ENCODE measurements around the gene IFNA7. TPM values are rescaled to one million over a fixed set of nuclear protein-coding genes. Genes with fewer than 3 reads are reported as not detected.
"Not testable (repeated sequence)": the region's sequence is repeated elsewhere in the genome, so short reads cannot be mapped to it uniquely, and the experiment has no call there.

IFNA7 gene
- total RNA-seq, 1 donor from 2014 or later = not detected

DNA sequence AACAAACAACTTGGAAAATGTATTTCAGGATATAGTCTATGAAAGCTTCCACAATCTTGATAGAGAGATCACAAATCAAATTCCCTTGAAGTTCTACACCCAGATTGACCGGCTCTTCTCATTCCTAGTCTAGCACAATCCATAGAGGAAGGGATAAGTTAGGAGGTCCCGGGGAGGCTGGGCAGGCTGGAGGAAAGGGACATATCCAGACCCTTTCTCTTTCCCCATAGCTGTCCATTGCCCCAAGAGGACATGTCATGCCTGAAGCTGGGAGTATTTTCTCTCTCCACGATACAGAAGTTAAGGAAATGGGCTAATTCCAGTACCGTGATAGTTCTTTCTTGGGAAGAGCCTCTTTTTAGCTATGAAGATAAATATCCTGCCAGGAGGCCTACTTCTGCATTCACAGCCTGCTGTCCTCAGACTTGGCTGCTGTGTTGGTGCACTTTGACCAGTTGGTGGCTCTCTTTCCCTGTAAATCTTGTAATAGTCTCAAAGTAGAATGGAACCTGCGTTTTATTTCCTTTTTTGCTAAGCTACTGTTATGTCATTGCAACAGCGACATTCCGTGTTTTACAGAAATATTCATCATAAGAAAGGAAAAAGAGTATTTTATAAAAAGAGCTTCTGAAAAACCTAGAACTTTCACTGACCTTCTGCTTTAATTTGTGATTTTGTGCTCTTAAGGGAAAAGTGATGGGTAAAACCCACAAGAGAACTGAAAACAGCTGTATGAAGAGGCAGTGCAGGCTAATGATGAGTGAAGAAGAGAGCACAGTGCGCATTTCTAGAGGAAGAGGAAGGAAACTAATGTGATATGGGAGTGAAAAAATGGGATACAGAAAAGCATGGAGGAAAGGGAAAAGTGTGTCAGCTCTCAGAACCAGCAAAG is 33.7 kb upstream of the IFNA7 start:
- H3K27me3 Mint-ChIP-seq (ENCODE audit: low read depth) = peaks cover 37% of the 10 kb centered on the region
- TF ChIP-seq, protein P1, sequence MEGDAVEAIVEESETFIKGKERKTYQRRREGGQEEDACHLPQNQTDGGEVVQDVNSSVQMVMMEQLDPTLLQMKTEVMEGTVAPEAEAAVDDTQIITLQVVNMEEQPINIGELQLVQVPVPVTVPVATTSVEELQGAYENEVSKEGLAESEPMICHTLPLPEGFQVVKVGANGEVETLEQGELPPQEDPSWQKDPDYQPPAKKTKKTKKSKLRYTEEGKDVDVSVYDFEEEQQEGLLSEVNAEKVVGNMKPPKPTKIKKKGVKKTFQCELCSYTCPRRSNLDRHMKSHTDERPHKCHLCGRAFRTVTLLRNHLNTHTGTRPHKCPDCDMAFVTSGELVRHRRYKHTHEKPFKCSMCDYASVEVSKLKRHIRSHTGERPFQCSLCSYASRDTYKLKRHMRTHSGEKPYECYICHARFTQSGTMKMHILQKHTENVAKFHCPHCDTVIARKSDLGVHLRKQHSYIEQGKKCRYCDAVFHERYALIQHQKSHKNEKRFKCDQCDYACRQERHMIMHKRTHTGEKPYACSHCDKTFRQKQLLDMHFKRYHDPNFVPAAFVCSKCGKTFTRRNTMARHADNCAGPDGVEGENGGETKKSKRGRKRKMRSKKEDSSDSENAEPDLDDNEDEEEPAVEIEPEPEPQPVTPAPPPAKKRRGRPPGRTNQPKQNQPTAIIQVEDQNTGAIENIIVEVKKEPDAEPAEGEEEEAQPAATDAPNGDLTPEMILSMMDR (IDR thresholded peaks at IDR 0.05) = peak; percentile 78
- H3K27ac Mint-ChIP-seq (ENCODE audit: unreplicated experiment); H3K4me1 Mint-ChIP-seq (ENCODE audit: low read depth); H3K36me3 Mint-ChIP-seq (ENCODE audit: low read depth); H3K4me3 Mint-ChIP-seq (ENCODE audit: unreplicated experiment); H3K9me3 Mint-ChIP-seq (ENCODE audit: low read depth); DNase-seq (ENCODE audit: low spot score): not testable (repeated sequence)

DNA sequence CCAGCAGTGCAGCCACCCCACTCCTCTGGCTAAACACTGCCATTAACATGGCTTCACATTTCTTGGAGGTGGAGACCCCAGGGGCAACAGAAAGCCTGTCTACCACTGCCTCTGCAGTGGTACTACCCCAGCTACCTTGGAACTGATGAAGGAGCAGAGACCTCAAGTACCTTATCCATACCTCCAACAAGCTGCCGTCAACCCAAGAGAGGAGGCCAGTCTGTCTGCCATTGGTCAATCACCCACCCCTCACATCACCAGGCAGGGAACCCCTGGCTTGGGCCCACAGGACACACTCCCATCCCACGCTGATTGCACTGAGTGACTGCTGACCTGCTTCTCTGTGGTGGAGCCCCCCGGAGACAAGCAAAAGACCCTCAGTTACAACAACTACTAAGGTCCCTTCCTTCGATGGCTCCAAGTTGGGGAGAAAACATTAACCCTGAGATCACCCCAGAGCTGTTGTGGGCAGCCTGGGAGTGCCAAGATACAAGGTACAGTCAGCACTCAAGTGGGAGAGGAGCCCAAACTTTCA is 32.2 kb upstream of the IFNA7 start:
- no peak overlapping the region for H3K4me3 Mint-ChIP-seq (ENCODE audit: unreplicated experiment)
- H3K27me3 Mint-ChIP-seq (ENCODE audit: low read depth) = peaks cover 35% of the 10 kb centered on the region

DNA sequence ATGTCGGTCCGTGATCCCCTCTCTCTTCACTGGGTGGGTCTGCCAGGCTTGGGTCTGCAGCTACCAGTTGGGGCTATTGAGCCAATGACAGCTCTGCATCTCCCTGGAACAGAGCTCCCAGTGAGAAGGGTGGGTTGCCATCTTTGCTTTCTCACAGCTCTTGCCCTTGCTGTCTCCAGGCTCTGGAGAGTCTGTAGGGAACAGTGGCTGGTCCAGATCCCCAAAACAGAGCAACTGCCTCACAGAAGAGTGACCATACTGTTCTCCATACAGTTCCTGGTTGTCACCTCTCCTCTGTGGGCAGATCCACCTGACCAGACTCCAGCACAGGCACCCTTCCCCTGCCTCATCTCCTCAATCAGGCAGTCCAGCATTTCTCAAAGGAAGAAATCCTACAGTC is 31.3 kb upstream of the IFNA7 start:
- peaks cover 30% of the 10 kb centered on the region for H3K27me3 Mint-ChIP-seq (ENCODE audit: low read depth)
- no peaks in the 10 kb centered on the region for H3K9me3 Mint-ChIP-seq (ENCODE audit: low read depth)
- H3K36me3 Mint-ChIP-seq (ENCODE audit: low read depth) = no peaks in the 10 kb centered on the region
- H3K4me1 Mint-ChIP-seq (ENCODE audit: low read depth) = no peaks in the 10 kb centered on the region
- TF ChIP-seq, protein P1 (IDR thresholded peaks at IDR 0.05) = no peak
- no peak overlapping the region for H3K4me3 Mint-ChIP-seq (ENCODE audit: unreplicated experiment)
- DNase-seq (ENCODE audit: low spot score) = no peak
- no peak overlapping the region for H3K27ac Mint-ChIP-seq (ENCODE audit: unreplicated experiment)

More for the DNA sequence above, 32.2 kb upstream of the IFNA7 start:
- no peaks in the 10 kb centered on the region for H3K9me3 Mint-ChIP-seq (ENCODE audit: low read depth)
- no peak overlapping the region for H3K27ac Mint-ChIP-seq (ENCODE audit: unreplicated experiment)
- H3K36me3 Mint-ChIP-seq (ENCODE audit: low read depth) = no peaks in the 10 kb centered on the region
- DNase-seq (ENCODE audit: low spot score) = no peak
- TF ChIP-seq, protein P1 (IDR thresholded peaks at IDR 0.05) = no peak
- H3K4me1 Mint-ChIP-seq (ENCODE audit: low read depth) = no peaks in the 10 kb centered on the region

DNA sequence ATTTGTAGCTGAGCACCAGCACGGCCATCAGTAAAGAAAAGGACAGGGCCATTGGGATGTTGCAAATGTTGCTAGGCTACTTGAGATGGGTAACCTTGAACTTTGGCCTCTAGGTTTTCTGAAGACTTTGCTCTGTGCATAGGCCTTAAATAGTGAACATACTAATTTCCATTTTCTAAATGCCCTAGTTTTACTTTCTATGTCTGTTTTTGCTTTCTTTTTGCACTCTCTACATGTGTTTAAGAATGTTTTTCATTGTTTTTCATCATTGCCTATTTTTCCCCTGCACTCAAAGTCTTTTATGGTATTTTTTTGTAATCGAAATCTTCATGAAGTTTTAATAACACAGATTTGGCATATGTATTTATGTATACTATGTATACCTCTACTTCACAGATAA is 26.1 kb upstream of the IFNA7 start, which contains the start of gene IFNA17:
Gene IFNA17 (minus strand): TSS at position 101 of the 400 bp plus-strand sequence. CDS start 49 bp downstream, at position 52.
- Mint-ChIP-seq H3K27ac (ENCODE audit: unreplicated experiment) (no peak within 1 kb of the TSS), H3K36me3 (ENCODE audit: low read depth) (no peaks in the 10 kb centered on the region), H3K4me1 (ENCODE audit: low read depth) (no peaks in the 10 kb centered on the region), H3K4me3 (ENCODE audit: unreplicated experiment) (no peak within 1 kb of the TSS), H3K27me3 (ENCODE audit: low read depth) (peaks cover 30% of the 10 kb centered on the region), H3K9me3 (ENCODE audit: low read depth) (no peaks in the 10 kb centered on the region)
- TF ChIP-seq, protein P1 (IDR thresholded peaks at IDR 0.05) = no peak
- no peak for DNase-seq (ENCODE audit: low spot score)

DNA sequence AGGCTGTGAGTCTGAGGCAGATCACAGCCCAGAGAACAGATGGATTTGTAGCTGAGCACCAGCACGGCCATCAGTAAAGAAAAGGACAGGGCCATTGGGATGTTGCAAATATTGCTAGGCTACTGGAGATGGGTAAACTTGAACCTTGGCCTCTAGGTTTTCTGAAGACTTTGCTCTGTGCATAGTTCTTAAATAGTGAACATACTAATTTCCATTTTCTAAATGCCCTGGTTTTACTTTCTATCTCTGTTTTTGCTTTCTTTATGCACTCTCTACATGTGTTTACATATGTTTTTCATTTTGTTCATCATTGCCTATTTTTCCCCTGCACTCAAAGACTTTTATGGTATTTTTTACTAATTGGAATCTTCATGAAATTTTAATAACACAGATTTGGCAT is 15.2 kb upstream of the IFNA7 start, which contains the start of gene IFNA16:
Gene IFNA16 (minus strand): TSS at position 101 of the 400 bp plus-strand sequence. CDS start 6 bp downstream, at position 95.
- not testable (repeated sequence) for H3K4me1 Mint-ChIP-seq (ENCODE audit: low read depth); H3K36me3 Mint-ChIP-seq (ENCODE audit: low read depth); DNase-seq (ENCODE audit: low spot score); H3K27ac Mint-ChIP-seq (ENCODE audit: unreplicated experiment); H3K9me3 Mint-ChIP-seq (ENCODE audit: low read depth); H3K4me3 Mint-ChIP-seq (ENCODE audit: unreplicated experiment)
- peaks cover 41% of the 10 kb centered on the region for H3K27me3 Mint-ChIP-seq (ENCODE audit: low read depth)
